Keratinocyte (primary cell): ENCODE results near the gene GAS6. TPM values are rescaled to one million over a fixed set of nuclear protein-coding genes. Genes with fewer than 3 reads are reported as not detected.
"Not testable (repeated sequence)": the region's sequence is repeated elsewhere in the genome, so short reads cannot be mapped to it uniquely, and the experiment has no call there.

Experiments used
- DNase-seq: peaks from one replicate; pipeline ENCODE4 v3.0.0-alpha.2; 2011; ENCODE audit warnings: low read depth, missing footprints, low spot score
- FAIRE-seq: peaks from 2 replicates; lab custom pipeline; 2011; peaks lifted over from hg19 to GRCh38; lab: Jason Lieb, UNC
- H2AFZ ChIP-seq: 2 replicates; pipeline ENCODE4 v1.6.0; 2012; ENCODE audit warnings: low read length, control low read depth, inconsistent platforms; ENCODE audit not compliant: control insufficient read depth
- H3K27ac ChIP-seq: 2 replicates; pipeline ENCODE4 v1.5.1; 2011; ENCODE audit warnings: low read length; ENCODE audit not compliant: control insufficient read depth, insufficient read depth
- H3K27me3 ChIP-seq: 3 replicates; pipeline ENCODE4 v1.6.0; 2011; ENCODE audit warnings: low read length; ENCODE audit not compliant: control insufficient read depth, insufficient read depth; ENCODE audit errors: extremely low read depth
- H3K36me3 ChIP-seq, 2 experiments: 2 replicates in 1 of 2; 3 replicates in 1 of 2; pipeline ENCODE4 v1.5.1; 2011; ENCODE audit warnings: low read length in 2 of 2, mild to moderate bottlenecking in 1 of 2; ENCODE audit not compliant: control insufficient read depth in 2 of 2, insufficient read depth in 2 of 2; ENCODE audit errors: extremely low read depth in 1 of 2
- H3K4me1 ChIP-seq: 3 replicates; pipeline ENCODE4 v1.5.1; 2011; ENCODE audit warnings: low read length; ENCODE audit not compliant: control insufficient read depth, insufficient read depth; ENCODE audit errors: extremely low read depth
- H3K4me2 ChIP-seq: 3 replicates; pipeline ENCODE4 v1.6.0; 2011; ENCODE audit warnings: low read depth, low read length; ENCODE audit not compliant: control insufficient read depth, insufficient read depth; ENCODE audit errors: extremely low read depth
- H3K4me3 ChIP-seq, 3 experiments: fragments of 200-600 bp in 1 of 3; sonication (generic) in 1 of 3; 2 replicates in 2 of 3; 3 replicates in 1 of 3; pipeline ENCODE4 v1.5.1; 2011 to 2016; ENCODE audit warnings: low read length in 3 of 3, mild to moderate bottlenecking in 3 of 3, control low read depth in 2 of 3, inconsistent platforms in 1 of 3, low read depth in 1 of 3, mixed read lengths in 1 of 3, mixed run types in 1 of 3, moderate library complexity in 1 of 3; ENCODE audit not compliant: control insufficient read depth in 2 of 3, insufficient read depth in 2 of 3; ENCODE audit errors: extremely low read depth in 1 of 3
- H3K79me2 ChIP-seq: 2 replicates; pipeline ENCODE4 v1.6.0; 2012; ENCODE audit warnings: low read length; ENCODE audit not compliant: control insufficient read depth, insufficient read depth
- H3K9ac ChIP-seq: 3 replicates; pipeline ENCODE4 v1.6.0; 2011; ENCODE audit warnings: low read length; ENCODE audit not compliant: control insufficient read depth, insufficient read depth; ENCODE audit errors: extremely low read depth
- H3K9me1 ChIP-seq: 3 replicates; pipeline ENCODE4 v1.6.0; 2011; ENCODE audit warnings: low read length; ENCODE audit not compliant: control insufficient read depth, insufficient read depth; ENCODE audit errors: extremely low read depth
- H3K9me3 ChIP-seq: 2 replicates; pipeline ENCODE4 v1.5.1; 2012; ENCODE audit warnings: low read depth, low read length; ENCODE audit not compliant: control insufficient read depth
- H4K20me1 ChIP-seq: 3 replicates; pipeline ENCODE4 v1.6.0; 2011; ENCODE audit warnings: low read length; ENCODE audit not compliant: control insufficient read depth, insufficient read depth; ENCODE audit errors: extremely low read depth
- CTCF ChIP-seq, 3 experiments: IDR thresholded peaks in 1 of 3; conservative IDR thresholded peaks in 1 of 3; optimal IDR thresholded peaks in 1 of 3; 2 replicates in 2 of 3; 3 replicates in 1 of 3; pipeline versions ENCODE3 to v1.5.1; 2011; ENCODE audit warnings: low read length in 3 of 3, mild to moderate bottlenecking in 3 of 3, moderate library complexity in 2 of 3, control low read depth in 1 of 3, inconsistent platforms in 1 of 3; ENCODE audit not compliant: insufficient read depth in 2 of 3; ENCODE audit errors: extremely low read depth in 1 of 3
- EZH2 ChIP-seq: IDR thresholded peaks from one replicate; pipeline ENCODE4 v1.6.1; 2012; ENCODE audit warnings: inconsistent platforms, mild to moderate bottlenecking, low read length, moderate library complexity
- dilution Hi-C: fragments of 300-500 bp; cut with MboI; formaldehyde crosslinking; loops from one replicate; pipeline ENCODE4 v1.7.0; 2020; ENCODE audit warnings: low sequenced_read_pairs; ENCODE audit not compliant: extremely low pct_ligation_motif_present
- polyA plus RNA-seq, 5 experiments: library from polyadenylated mRNA; depleted of rRNA in 3 of 5; stranded (reverse) in 3 of 5; stranded (forward) in 1 of 5; unstranded in 1 of 5; fragments of >200 nt; gene quantifications; 1 replicate in 1 of 5; 2 replicates in 3 of 5; 3 replicates in 1 of 5; pipeline versions ENCODE4 v1.2.1 to v1.2.3, GENCODE V29; 2011 to 2012; ENCODE audit warnings: missing spikeins in 2 of 5, low read depth in 1 of 5, low replicate concordance in 1 of 5

Gene GAS6
- polyA plus RNA-seq, 1 donor (not counting 4 experiments of a cell fraction or from before 2014, with no cell fraction given) = 163 TPM

GRCh38 chr13:113828282-113828825 is 35.5 kb downstream of the GAS6 start:
- no peak overlapping the region for H3K4me2 ChIP-seq
- H3K36me3 ChIP-seq = peaks cover 41 to 45% of the 10 kb centered on the region in 2 experiments
- dilution Hi-C loops = no loop called here
- no peak overlapping the region for H3K4me3 ChIP-seq
- no peak overlapping the region for H3K27ac ChIP-seq
- H4K20me1 ChIP-seq = no peaks in the 10 kb centered on the region
- DNase-seq = no peak
- no peak for TF ChIP-seq EZH2
- H2AFZ ChIP-seq = no peak overlapping the region
- H3K4me1 ChIP-seq = no peaks in the 10 kb centered on the region
- no peak for FAIRE-seq
- no peak overlapping the region for H3K9ac ChIP-seq
- no peaks in the 10 kb centered on the region for H3K27me3 ChIP-seq
- no peaks in the 10 kb centered on the region for H3K9me3 ChIP-seq
- H3K9me1 ChIP-seq = no peaks in the 10 kb centered on the region
- peaks cover 20% of the 10 kb centered on the region for H3K79me2 ChIP-seq

- H3K9me1 ChIP-seq = no peaks in the 10 kb centered on the region
- no peaks in the 10 kb centered on the region for H3K27me3 ChIP-seq
- peaks cover 40 to 44% of the 10 kb centered on the region in 2 experiments for H3K36me3 ChIP-seq
- H2AFZ ChIP-seq = no peak overlapping the region
- H3K4me2 ChIP-seq = no peak overlapping the region
- TF ChIP-seq CTCF (optimal IDR thresholded peaks at IDR 0.05 in 1 of 3, IDR thresholded peaks at IDR 0.05 in 1 of 3, conservative IDR thresholded peaks at IDR 0.05 in 1 of 3; ENCODE audit: extremely low read depth in 1 of 3, insufficient read depth in 2 of 3, low read length in 3 of 3) (no peak), EZH2 (no peak)
- no peak overlapping the region for H3K27ac ChIP-seq
- peaks cover under 1% of the 10 kb centered on the region for H4K20me1 ChIP-seq
- peaks cover 18% of the 10 kb centered on the region for H3K79me2 ChIP-seq
- H3K9me3 ChIP-seq = no peaks in the 10 kb centered on the region
- dilution Hi-C loops = no loop called here
- peaks cover 7% of the 10 kb centered on the region for H3K4me1 ChIP-seq
- FAIRE-seq (no peak), DNase-seq (no peak)
- H3K4me3 ChIP-seq = no peak overlapping the region
- no peak overlapping the region for H3K9ac ChIP-seq
Measured at GRCh38 chr13:113827021-113827420, 36.9 kb downstream of the GAS6 start.

- H2AFZ ChIP-seq, H3K4me3 ChIP-seq, dilution Hi-C loops, DNase-seq, H3K9me3 ChIP-seq, H4K20me1 ChIP-seq, H3K4me2 ChIP-seq, FAIRE-seq, H3K9me1 ChIP-seq, H3K27me3 ChIP-seq, H3K9ac ChIP-seq, H3K27ac ChIP-seq: not testable (repeated sequence)
- Histone ChIP-seq H3K4me1 (peaks cover 13% of the 10 kb centered on the region), H3K79me2 (peaks cover 18% of the 10 kb centered on the region), H3K36me3 (peaks cover 41 to 45% of the 10 kb centered on the region in 2 experiments)
Measured at GRCh38 chr13:113826446-113826845, 37.4 kb downstream of the GAS6 start.
